ENCODE data around the gene AHRR. TPM values are rescaled to one million over a fixed set of nuclear protein-coding genes. Genes with fewer than 3 reads are reported as not detected.

The AHRR gene
- total RNA-seq, 2 donors from 2014 or later: 0.26 to 0.33 TPM

GRCh38 chr5:353612-354580 lies 32.4 kb downstream of the AHRR start:
- Histone ChIP-seq H3K36me3 (replicated peaks in 1 of 2; ENCODE audit: insufficient read depth in 1 of 2, low read depth in 2 of 2) (no peaks in the 10 kb centered on the region), H3K4me3 (no peak overlapping the region), H3K9me3 (no peaks in the 10 kb centered on the region), H3K27me3 (no peaks in the 10 kb centered on the region), H3K27ac (no peak overlapping the region), H3K4me1 (no peaks in the 10 kb centered on the region)
- no peak for DNase-seq
- no peak for ATAC-seq
- 75 to 85% methylated on average over 15 to 27 of the region's 30 CpGs for WGBS, 2 donors
- intact Hi-C loops (cut with DNase I): no loop called here
- TF ChIP-seq POLR2A (IDR thresholded peaks at IDR 0.05): no peak
- TF ChIP-seq, protein P1, sequence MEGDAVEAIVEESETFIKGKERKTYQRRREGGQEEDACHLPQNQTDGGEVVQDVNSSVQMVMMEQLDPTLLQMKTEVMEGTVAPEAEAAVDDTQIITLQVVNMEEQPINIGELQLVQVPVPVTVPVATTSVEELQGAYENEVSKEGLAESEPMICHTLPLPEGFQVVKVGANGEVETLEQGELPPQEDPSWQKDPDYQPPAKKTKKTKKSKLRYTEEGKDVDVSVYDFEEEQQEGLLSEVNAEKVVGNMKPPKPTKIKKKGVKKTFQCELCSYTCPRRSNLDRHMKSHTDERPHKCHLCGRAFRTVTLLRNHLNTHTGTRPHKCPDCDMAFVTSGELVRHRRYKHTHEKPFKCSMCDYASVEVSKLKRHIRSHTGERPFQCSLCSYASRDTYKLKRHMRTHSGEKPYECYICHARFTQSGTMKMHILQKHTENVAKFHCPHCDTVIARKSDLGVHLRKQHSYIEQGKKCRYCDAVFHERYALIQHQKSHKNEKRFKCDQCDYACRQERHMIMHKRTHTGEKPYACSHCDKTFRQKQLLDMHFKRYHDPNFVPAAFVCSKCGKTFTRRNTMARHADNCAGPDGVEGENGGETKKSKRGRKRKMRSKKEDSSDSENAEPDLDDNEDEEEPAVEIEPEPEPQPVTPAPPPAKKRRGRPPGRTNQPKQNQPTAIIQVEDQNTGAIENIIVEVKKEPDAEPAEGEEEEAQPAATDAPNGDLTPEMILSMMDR (IDR thresholded peaks at IDR 0.05): no peak

GRCh38 chr5:354581-355378 lies 33.3 kb downstream of the AHRR start:
- no peaks in the 10 kb centered on the region for H3K36me3 ChIP-seq (replicated peaks in 1 of 2; ENCODE audit: insufficient read depth in 1 of 2, low read depth in 2 of 2)
- intact Hi-C loops (cut with DNase I): no loop called here
- no peak overlapping the region for H3K27ac ChIP-seq
- WGBS, 2 donors: 64 to 65% methylated on average over 10 to 22 of the region's 23 CpGs
- H3K4me1 ChIP-seq: no peaks in the 10 kb centered on the region
- H3K9me3 ChIP-seq: no peaks in the 10 kb centered on the region
- no peak for DNase-seq
- H3K27me3 ChIP-seq: no peaks in the 10 kb centered on the region
- TF ChIP-seq POLR2A (IDR thresholded peaks at IDR 0.05): no peak
- TF ChIP-seq, protein P1 (IDR thresholded peaks at IDR 0.05): no peak
- no peak for ATAC-seq
- H3K4me3 ChIP-seq: no peak overlapping the region

DNA sequence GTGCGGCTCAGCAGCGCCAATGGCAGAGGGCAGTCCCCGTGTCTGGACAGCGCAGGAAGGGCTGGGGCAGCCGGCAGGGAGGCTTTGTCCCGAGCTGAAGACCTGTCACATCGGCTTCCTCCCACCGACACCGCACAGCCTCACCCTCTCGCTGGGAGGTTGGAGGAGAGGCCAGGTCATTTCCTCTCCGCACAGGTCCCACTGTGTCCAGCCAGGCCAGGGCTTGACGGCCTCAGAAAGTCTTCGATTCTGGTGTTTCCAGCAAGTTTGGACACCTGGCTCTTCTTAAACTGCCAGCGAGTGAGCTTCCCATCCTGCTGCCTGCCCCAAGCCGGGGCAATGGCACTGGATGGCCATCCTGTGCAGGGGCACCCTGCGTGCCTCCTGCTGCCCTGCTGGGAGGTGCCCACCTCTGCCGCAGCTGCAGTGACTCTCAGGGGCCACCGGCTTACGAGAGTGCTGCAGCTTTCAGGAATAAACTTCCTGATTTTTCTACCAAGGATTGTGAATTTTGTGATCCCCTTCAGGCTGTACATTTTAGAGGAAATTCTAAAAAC lies 33.9 kb downstream of the AHRR start:
- DNase-seq (no peak), ATAC-seq (no peak)
- no peak overlapping the region for H3K27ac ChIP-seq
- no peaks in the 10 kb centered on the region for H3K27me3 ChIP-seq
- no peaks in the 10 kb centered on the region for H3K4me1 ChIP-seq
- H3K4me3 ChIP-seq: no peak overlapping the region
- H3K9me3 ChIP-seq: no peaks in the 10 kb centered on the region
- intact Hi-C loops (cut with DNase I): no loop called here
- H3K36me3 ChIP-seq (replicated peaks in 1 of 2; ENCODE audit: insufficient read depth in 1 of 2, low read depth in 2 of 2): no peaks in the 10 kb centered on the region
- TF ChIP-seq POLR2A (IDR thresholded peaks at IDR 0.05): no peak
- TF ChIP-seq, protein P1 (IDR thresholded peaks at IDR 0.05): no peak
- 82 to 86% methylated on average over 11 to 16 of the region's 19 CpGs for WGBS, 2 donors

- intact Hi-C loops (cut with DNase I): no loop called here
- H3K4me1 ChIP-seq: no peaks in the 10 kb centered on the region
- H3K4me3 ChIP-seq: no peak overlapping the region
- no peak overlapping the region for H3K27ac ChIP-seq
- 76 to 77% methylated on average over 4 of the region's 4 CpGs for WGBS, 2 donors
- H3K9me3 ChIP-seq: no peaks in the 10 kb centered on the region
- TF ChIP-seq, protein P1 (IDR thresholded peaks at IDR 0.05): no peak
- no peak for TF ChIP-seq POLR2A (IDR thresholded peaks at IDR 0.05)
- ATAC-seq: no peak
- no peak for DNase-seq
- H3K27me3 ChIP-seq: no peaks in the 10 kb centered on the region
- H3K36me3 ChIP-seq (replicated peaks in 1 of 2; ENCODE audit: insufficient read depth in 1 of 2, low read depth in 2 of 2): no peaks in the 10 kb centered on the region
Observed at GRCh38 chr5:355958-356357, 34.4 kb downstream of the AHRR start.
